CD4-positive, alpha-beta T cell treated with Interferon gamma for 1 hour (primary cell): ENCODE results near the gene C2CD3.
"Not testable (repeated sequence)": the region's sequence is repeated elsewhere in the genome, so short reads cannot be mapped to it uniquely, and the experiment has no call there.

Source experiments
- DNase-seq: peaks from one replicate; pipeline ENCODE4 v3.0.0-alpha.2; 2020

Gene C2CD3

DNA sequence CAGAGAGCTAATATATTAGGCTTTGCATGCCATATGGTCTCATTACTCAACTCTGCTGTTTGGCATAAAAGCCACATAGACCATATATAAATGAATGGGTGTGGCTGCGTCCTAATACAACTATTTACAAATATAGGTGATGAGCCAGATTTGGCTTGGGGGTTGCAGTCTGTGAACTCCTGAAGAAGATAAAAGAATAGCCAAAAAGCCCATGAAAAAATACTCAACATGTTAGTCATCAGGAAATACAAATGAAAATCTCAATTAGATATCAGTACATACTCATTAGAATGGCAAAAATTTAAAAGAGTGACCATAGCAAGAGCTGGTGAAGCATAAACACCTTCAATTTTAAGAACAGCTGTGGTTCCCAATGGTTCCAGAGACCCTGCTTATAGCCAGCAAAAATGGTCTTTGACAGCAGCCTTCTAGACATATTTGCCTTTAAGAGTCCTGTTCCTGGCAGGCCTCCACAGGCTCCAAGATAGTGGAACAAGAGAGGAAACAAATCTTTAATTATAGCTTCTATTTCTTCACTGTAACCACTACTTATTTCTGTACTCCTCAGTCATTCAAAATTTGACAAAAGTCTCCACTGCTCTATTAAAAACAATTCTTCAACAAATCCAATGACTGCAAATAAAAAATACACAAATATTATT, 16.1 kb downstream of the C2CD3 start:
- no peak for DNase-seq

DNA sequence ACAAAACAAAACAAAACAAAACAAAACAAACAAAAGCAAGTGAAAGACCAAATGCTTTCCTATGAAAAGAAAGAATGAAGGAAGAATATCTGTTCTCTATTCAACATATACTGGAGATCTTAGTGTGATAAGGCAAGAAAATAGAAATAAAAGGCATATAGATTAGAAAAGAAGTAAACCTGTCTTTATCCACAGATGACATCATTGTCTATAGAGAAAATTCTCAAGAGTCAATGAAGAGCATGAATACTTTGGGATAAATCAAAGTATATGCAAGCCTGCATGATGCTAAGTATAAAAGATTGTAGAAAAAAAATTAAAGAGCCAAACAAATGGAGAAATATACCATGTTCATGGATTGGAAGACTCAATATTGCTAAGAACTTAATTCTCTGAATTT, 17.6 kb downstream of the C2CD3 start:
- no peak for DNase-seq

DNA sequence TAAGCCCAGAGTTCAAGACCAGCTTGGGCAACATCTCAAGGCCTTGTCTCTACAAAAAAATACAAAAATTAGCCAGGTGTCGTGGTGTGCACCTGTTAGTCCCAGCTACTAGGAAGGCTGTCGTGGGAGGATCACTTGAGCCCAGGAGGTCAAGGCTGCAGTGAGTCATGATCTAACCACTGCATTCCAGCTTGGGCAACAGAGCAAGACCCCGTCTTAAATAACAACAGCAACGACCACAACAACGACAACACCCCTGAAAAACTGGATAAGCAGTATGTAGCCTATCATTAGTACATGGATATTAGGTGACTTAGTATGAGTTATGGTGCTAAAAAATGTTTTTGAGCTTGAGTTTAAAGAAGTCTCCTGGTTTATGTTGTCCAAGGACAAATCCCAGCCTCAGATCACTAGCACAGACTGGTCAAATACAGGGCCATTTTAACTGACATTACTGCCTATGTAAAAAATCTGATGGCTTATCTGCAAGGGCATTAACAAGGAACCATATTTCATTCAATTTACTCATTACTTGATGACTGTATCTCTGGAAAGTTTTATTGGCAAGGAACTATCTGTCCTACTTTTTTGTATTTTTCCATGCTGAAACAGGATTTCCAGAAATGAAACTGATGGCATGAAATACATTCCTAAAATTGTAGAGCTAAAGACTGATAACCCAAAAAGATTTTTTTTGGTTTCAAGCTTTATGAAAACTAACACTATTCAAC, 23.4 kb downstream of the C2CD3 start:
- no peak for DNase-seq

DNA sequence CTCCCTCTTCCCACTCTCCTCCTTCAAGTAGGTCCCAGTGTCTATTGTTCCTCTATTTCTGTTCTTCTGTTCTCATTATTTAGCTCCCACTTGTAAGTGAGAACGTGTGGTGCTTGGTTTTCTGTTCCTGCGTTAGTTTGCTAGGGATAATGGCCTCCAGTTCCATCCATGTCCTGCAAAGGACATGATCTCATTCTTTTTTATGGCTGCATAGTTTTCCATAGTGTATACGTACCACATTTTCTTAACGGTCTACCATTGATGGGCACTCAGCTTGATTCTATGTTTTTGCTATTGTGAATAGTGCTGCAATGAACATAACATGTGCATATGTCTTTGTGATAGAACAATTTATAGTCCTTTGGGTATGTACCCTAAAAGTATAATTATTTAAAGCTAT, 26.2 kb downstream of the C2CD3 start:
- no peak for DNase-seq

DNA sequence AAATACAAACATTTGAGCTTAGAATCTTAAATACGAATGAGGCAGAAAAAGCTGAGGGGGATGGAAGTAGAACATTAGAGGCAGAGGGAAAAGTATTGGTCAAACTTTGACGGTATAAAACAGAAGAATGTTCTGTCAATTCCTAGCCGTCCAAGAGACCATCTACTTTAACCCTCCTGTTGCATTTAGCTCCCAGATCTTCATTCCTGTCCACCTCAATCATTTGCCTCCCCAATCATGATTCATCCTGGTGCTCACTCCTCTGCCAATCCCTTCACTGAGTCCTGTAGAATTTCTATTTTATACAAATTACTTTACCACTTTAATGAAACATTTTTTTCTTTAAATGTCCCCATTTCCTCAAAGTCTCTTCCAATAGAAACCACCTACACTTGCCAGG, 28.2 kb downstream of the C2CD3 start:
- no peak for DNase-seq

DNA sequence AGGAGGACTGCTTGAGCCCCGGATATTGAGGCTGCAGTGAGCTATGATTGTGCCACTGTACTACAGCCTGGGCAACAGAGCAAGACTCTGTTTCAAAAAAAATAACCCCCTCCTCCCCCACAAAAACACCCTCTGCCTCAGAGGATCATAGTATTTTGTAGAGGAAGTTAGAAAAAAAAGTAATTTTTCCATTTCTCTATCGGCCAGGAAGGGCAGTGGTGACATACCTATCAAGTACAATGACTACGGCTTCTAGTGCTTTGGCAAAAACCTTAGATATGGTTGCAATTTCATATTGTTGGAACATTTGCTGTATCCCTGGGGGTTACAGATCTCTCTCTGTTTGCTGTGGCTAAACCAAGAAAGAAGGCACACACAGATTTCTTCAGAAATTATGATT, 28.9 kb downstream of the C2CD3 start:
- no peak for DNase-seq

DNA sequence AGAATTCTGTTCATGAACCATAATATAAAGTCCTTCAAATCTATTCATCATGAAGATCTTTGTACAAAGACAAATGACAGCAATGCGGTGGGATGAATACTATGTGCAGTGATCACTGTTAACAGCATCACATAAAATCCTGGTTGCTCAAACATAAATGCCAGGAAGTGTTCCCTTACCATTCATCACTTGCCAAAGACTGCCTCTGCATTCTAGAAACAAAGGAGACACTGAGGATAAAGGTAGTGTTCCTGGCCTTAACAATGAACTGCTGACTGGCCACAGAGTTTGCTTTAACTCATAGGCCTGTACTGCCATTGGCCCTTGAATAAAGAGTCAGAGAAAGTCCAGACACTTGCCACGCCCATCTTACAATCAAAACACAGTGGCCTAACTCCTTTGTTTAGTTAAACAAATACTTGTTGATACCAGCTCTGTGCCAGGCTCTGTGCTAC, 29.5 kb downstream of the C2CD3 start:
- DNase-seq, result no peak

DNA sequence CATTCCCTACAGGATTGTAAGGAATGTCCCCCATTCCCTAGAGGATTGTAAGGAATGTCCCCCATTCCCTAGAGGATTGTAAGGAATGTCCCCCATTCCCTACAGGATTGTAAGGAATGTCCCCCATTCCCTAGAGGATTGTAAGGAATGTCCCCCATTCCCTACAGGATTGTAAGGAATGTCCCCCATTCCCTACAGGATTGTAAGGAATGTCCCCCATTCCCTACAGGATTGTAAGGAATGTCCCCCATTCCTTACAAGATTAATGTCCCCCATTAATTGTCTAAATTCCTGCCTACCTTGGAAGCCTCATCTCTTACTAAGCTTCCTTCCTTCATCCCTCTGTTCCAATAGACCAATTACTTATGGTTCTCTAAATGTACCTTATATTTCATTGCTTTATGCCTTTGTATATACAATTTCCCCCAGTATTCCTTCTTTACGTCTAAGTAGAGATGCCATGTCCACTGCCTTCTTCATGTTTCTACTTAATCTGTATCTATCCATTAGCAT, 30.8 kb downstream of the C2CD3 start:
- DNase-seq, result not testable (repeated sequence)

DNA sequence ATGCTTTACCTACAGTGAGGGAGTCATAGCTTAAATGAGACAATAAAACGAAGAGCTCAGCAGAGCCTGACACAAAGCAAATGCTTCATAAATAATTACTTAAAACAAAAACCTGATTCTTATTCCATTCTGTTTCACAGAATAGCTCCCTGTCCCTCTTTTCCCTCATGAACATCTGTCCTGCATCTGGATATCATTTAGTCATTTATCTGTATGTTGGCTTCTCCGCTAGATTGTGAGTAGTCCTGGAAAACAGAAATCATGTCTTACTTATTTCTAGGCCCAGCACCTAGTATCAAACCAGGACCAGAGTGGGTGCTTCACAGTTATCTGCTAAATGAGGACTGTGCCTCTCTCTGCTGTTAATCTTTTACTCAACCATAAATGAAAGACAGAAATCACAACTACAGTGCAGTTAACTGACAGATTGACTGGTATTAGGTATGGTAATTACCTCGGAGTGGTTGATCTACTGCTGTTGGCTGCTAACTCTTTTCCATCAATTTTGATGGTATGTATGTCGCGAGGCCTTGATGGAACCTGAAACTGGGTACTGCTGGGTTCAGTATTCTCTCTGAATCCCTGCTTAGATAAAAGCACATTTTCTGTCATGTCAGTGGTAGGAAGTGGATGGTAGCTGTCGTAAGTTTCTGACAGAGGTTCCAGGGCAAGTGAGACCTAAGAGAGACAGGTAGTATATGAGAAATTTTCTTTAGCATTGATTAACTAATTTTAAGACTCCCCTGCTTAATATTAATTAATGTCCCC, 31.5 kb downstream of the C2CD3 start:
- DNase-seq, result no peak

DNA sequence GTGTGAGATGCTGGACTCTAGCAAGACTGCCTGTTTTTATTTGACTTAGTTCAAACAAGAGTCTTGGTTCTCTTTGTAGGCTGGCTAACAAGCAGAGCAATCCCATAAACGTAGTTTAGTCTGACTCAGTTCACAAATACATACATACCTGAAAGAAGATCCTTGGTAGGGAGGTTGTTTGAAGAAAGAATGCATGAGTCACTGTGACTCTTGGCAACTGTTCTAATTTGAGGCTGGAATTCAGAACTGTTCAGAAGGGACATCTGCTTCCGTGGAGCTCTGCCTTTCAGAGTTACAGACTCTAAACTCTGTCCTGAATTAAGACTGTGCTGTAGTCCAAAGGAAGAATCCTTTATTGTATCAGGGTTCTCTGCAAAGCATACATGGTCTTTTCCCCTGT, 32.2 kb downstream of the C2CD3 start:
- no peak for DNase-seq

DNA sequence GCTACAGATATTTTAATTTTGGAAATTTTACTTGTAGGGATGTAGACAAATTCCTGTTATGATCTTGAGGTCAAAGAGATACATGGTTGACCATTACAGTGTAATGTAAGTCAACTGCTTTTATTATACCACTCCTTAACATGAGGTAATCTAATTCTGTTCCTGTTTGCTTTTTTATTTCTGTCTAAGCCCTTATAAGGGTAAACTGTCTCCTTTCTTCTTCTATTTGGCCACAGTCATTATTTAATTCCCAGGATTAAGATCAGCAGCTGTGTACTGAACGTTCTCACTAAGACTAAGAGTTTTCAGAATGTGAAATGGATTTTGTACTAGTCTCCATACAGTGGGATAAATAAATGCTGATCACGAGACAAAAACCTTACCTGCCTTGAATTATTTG, 32.8 kb downstream of the C2CD3 start:
- DNase-seq, result no peak

DNA sequence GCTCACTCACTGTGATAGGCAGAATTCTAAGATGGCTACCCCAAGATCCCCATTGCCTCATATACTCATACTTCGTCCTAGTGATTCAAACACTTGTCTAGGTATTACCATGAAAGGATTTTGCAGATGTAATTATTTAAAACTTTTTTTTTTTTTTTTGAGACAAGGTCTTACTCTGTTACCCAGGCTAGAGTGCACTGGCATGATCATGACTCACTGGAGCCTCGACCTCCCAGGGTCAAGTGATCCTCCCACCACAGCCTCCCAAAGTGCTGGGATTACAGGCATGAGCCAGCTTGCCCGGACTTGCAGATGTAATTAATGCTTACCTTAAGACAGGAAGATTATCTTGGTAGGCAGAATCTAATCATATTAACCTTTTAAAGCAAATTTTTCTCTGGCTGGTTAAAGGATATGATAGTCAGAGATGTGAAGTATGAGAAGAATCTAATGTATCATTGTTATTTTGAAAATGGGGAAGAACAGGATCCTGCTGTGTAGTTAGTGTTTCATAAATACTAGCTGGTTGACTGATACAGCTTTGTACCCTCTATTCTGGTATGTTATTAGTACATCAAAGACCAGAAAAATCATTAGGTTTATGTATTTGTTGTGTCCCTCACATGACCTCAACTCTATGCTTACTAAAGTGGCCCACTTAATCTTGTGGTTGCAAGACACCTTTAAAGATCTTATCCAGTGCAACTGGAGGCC, 35.5 kb downstream of the C2CD3 start:
- DNase-seq, result no peak

DNA sequence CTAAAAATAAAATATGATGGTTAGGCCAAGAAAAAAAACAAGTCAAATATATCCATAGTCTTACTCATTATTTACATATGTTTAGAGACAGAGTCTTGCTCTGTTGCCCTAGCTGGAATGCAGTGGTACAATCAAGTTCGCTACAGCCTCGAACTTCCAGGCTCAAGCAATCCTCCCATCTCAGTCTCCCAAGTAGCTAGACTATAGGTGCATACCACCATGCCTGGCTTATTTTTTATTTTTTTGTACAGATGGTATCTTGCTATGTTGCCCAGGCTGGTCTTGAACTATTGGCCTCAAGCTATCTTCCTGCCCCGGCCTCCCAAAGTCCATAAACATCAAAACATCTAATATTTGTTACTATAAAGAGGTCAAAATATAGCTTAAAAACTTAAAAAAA, 36.1 kb downstream of the C2CD3 start:
- DNase-seq, result no peak

DNA sequence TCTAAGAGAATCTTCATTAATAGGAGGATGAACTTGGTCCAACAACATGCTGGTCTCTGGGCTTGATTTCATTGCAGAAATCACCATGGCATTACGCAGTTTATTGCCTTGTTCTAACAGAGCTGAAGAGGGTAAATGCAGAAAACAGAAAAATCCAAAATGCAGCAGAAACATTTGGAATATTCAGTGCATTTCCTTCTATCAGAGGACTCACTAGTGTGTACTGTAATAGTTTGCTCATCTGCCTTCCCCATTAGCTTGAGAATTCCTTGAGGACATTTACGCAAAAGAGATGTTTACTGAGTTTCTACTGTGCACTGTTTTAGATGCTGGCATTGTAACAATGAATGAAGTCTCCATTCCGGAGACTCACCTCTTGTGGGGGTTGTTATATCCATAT, 37.4 kb downstream of the C2CD3 start:
- DNase-seq, result no peak

DNA sequence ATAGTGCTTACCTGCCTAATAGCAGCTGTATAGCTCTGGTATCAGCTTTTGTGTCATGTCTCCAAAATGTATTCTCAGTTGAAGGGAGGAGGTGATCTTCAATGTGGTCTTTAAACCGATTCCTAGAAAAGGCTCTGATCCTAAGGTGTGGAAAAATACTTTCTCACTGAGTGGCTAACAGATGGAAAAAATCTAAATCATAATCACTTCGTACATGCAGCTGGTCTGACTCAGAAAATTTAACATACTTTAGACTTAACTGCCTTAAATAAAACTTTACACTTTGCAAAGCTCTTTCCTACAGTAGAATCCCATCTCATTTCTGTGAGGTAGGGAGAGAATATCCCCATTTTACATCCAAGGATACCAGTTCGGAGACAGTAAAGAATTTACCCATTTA, 38.0 kb downstream of the C2CD3 start:
- DNase-seq, result no peak

DNA sequence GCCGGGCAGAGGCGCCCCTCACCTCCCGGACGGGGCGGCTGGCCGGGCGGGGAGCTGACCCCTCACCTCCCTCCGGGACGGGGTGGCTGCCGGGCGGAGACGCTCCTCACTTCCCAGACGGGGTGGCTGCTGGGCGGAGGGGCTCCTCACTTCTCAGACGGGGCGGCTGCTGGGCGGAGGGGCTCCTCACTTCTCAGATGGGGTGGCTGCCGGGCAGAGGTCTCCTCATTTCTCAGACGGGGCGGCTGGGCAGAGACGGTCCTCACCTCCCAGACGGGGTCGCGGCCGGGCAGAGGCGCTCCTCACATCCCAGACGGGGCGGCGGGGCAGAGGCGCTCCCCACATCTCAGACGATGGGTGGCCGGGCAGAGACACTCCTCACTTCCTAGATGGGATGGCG, 41.7 kb downstream of the C2CD3 start:
- not testable (repeated sequence) for DNase-seq

DNA sequence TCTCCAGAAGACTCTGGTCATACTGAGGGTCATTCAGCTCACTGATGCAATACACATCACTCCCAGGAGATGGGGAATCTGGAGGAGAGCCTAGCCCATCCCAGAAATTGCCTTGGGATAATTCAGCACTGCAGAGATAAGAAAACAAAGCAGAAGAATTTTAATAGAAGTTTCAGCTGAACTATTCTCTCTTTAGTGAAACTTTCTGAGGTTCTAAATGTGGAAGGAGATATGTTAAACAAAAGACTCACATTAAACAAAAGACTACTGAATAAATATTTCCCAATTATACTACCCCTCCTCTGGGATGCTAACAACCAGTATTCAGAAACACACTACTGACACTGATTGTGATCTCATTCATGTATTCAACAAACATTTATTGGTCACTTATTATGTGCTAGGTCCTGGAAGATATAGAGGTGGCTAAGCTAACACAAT, 47.8 kb downstream of the C2CD3 start:
- DNase-seq, result no peak

DNA sequence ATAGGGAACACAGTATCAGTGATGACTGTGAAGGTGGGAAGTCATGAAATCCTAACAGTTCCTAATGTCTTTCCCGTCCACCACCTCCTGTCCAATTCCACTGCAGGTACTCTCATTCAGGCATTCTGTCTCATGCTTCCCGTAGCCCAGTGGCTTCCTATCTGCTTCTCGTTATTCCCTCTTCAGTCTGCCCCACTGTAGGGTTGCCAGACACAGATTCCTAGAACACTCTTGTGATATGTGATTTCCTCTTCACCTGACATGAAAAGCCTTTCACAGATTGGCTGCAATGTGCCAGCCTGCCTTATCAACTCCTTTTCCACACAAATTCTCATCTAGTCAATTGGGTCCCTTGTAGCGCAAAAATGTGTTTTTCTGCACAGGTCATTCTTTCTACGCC, 49.0 kb downstream of the C2CD3 start:
- DNase-seq, result no peak

DNA sequence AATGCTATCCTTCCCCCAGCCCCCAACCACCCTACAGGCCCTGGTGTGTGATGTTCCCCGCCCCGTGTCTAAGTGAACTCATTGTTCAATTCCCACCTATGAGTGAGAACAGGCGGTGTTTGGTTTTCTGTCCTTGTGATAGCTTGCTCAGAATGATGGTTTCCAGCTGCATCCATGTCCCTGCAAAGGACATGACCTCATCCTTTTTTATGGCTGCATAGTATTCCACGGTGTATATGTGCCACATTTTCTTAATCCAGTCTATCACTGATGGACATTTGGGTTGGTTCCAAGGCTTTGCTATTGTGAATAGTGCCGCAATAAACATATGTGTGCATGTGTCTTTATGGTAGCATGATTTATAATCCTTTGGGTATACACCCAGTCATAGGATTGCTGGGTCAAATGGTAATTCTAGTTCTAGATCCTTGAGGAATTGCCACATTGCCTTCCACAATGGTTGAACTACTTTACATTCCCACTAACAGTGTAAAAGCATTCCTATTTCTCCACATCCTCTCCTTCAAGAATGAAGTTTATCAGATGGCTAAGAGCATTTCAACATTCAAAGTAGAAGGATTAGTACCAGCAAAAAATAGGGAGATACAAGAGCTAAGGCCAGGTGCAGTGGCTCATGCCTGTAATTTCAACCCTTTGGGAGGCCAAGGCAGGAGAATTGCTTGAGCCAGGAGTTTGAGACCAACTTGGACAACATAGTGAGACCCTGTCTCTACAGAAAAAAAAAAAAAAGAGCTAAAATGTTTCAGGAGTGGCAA, 50.4 kb downstream of the C2CD3 start:
- DNase-seq, result not testable (repeated sequence)

DNA sequence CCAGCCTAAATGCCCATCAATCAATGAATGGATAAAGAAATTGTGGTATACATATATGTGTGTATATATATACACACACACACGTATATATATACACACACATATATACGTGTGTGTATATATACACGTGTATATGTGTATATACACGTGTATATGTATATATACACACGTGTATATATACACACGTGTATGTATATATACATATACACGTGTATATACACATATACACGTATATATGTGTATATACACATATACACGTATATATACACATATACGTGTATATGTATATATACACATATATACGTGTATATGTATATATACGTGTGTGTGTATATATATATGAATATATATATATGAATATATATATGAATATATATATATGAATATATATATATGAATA, 54.1 kb downstream of the C2CD3 start:
- no peak for DNase-seq

DNA sequence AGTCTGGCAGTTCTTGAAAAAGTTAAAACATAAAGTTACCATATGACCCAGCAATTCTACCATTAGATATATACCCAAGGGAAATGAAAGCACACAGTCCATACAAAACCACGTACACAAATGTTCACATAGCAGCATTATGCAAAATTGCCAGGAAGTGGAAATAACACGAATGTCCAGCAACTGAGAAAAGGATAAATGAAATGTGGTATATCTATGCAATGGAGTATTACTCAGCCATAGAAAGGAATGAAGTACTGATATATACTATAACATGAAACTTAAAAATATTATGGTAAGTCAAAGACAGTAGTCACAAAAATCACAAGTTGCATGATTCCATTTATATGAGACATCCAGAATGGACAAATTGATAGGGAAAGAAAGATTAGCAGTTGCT, 57.9 kb downstream of the C2CD3 start:
- DNase-seq, result no peak

DNA sequence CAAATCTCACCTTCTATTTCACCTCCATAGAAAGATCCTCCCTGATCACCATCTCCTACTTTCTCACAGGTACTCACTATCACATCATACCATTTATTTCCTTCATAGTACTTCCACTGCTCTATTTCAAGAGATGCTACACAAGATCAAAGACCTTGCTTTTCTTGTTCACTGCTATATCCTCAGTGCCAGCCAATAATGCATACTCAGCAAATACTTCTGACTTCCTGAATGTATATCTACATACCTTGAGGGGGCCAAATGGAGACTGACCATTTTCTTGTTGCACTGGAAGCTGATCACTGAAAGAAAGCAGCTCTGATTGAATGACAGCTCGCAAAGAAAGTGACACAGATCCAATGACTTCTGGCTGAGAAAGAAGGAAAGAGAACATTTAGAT, 64.7 kb downstream of the C2CD3 start:
- DNase-seq, result no peak
